Ramos (cell line): ENCODE results near the gene P2RY8.
"Not testable (repeated sequence)": the region's sequence is repeated elsewhere in the genome, so short reads cannot be mapped to it uniquely, and the experiment has no call there.

Experiments
- in situ Hi-C: fragments of 300-500 bp; cut with MboI; formaldehyde crosslinking; loops from one replicate; pipeline ENCODE4 v1.14.3; 2022; ENCODE audit warnings: low sequenced_read_pairs; ENCODE audit not compliant: unreplicated experiment

P2RY8 gene

GRCh38 chrX:1490723-1491122 is 46.3 kb downstream of the P2RY8 start:
- in situ Hi-C loops = not testable (repeated sequence)

GRCh38 chrX:1489354-1489753 is 47.6 kb downstream of the P2RY8 start:
- in situ Hi-C loops = not testable (repeated sequence)

- in situ Hi-C loops = no loop called here
Measured at GRCh38 chrX:1488745-1489144, 48.2 kb downstream of the P2RY8 start.

GRCh38 chrX:1488141-1488540 is 48.8 kb downstream of the P2RY8 start:
- in situ Hi-C loops = no loop called here

GRCh38 chrX:1487401-1487800 is 49.6 kb downstream of the P2RY8 start:
- in situ Hi-C loops = no loop called here

- in situ Hi-C loops = no loop called here
Measured at GRCh38 chrX:1486749-1487361, 50.1 kb downstream of the P2RY8 start.

- in situ Hi-C loops = no loop called here
Measured at GRCh38 chrX:1486177-1486576, 50.8 kb downstream of the P2RY8 start.

GRCh38 chrX:1485033-1485432 is 52.0 kb downstream of the P2RY8 start:
- in situ Hi-C loops = no loop called here

GRCh38 chrX:1484638-1485019 is 52.4 kb downstream of the P2RY8 start:
- in situ Hi-C loops = no loop called here

- in situ Hi-C loops = no loop called here
Measured at GRCh38 chrX:1483843-1484637, 52.9 kb downstream of the P2RY8 start.

GRCh38 chrX:1482530-1482928 is 54.5 kb downstream of the P2RY8 start:
- in situ Hi-C loops = not testable (repeated sequence)

GRCh38 chrX:1481636-1482529 is 55.1 kb downstream of the P2RY8 start:
- in situ Hi-C loops = no loop called here

- in situ Hi-C loops = no loop called here
Measured at GRCh38 chrX:1480082-1480785, 56.8 kb downstream of the P2RY8 start.

GRCh38 chrX:1477801-1478458 is 59.1 kb downstream of the P2RY8 start:
- in situ Hi-C loops = no loop called here

GRCh38 chrX:1477229-1477628 is 59.8 kb downstream of the P2RY8 start:
- in situ Hi-C loops = no loop called here

GRCh38 chrX:1476682-1477081 is 60.3 kb downstream of the P2RY8 start:
- in situ Hi-C loops = no loop called here

- in situ Hi-C loops = no loop called here
Measured at GRCh38 chrX:1475881-1476280, 61.1 kb downstream of the P2RY8 start.

- in situ Hi-C loops = no loop called here
Measured at GRCh38 chrX:1475481-1475880, 61.5 kb downstream of the P2RY8 start.

- in situ Hi-C loops = loop anchor here (25.0 kb wide), 1 partner anchor 1038 kb away; the partner anchor contains the start of genes DHRSX and ZBED1
Measured at GRCh38 chrX:1474593-1474992, 62.4 kb downstream of the P2RY8 start.

GRCh38 chrX:1472975-1473374 is 64.0 kb downstream of the P2RY8 start:
- in situ Hi-C loops = loop anchor here (25.0 kb wide), 1 partner anchor 1039 kb away; the partner anchor contains the start of genes DHRSX and ZBED1
